CD4-positive, alpha-beta T cell treated with Interleukin-15 for 4 hours (primary cell): ENCODE data around the gene ABCA13.
"Not testable (repeated sequence)": the region's sequence is repeated elsewhere in the genome, so short reads cannot be mapped to it uniquely, and the experiment has no call there.

Experiments used
- DNase-seq: peaks from one replicate; pipeline ENCODE4 v3.0.0-alpha.2; 2020; ENCODE audit warnings: low spot score

ABCA13 gene

DNA sequence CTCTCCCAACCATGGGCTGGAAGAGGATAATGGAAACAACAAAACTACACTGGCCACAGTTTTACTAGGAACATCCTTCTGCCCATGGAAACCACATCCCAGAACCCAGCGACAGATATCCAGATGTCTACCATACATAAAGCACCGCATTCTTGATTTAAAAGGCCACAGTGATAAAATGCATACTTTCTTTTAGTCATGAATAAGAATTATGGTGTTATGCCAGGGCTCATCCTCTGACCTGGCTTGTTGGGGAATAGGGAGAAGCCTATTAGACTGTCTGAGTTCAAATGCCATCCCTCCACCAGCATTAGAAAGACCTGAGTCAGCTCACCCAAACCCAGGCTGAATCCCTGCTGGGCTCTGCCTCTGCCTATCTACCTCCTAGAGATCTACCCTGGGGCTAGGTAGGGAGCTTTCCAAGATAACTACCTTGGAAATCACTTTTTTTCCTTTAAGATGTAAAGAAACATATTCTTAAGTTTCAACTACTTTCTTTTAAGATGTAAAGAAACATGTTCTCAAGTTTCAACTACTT is 5.2 kb downstream of the ABCA13 start:
- DNase-seq, result no peak

DNA sequence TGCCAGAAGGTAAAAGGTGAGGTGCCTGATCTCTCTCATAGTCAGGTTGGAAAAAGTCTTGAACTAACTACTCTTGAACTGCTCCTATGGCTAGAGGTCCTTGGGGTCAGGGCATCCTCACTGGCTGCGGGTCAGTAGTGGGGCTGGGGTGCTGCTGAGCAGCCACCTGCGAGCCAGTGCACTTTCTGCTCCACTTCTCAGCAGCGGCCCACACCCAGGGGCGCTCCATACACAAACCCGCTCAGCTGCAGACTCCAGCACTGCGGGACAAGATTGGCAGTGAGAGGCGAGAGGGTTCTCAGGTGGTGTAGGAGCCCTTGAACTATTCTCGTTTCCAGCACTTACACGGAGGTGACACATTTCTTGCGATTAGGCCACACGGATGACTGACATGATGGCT is 6.0 kb downstream of the ABCA13 start:
- no peak for DNase-seq

DNA sequence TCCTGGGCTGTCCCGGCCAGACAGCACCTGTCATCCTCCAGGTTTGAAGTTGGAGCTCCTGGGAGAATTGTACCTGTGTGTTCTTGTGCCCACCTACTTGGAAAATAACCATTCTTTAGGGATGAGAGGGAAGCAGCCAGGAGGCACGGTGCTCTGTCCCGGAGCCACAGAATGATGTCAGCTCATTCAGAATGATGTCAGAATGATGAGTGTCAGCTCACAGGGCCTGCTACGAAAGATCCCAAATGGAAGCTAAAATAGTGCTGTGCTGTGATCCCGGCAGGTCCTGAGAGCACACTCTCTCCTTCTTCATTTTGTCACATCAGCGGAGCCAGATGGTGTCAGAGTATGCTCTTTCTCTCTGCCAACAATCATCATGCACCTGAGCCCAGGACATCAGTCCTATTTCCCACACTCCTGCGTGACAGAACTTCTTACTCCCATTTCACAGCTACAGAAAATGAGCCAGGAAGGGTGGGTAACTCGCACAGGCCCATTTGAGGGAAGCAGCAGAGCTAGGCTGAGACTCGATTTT is 8.3 kb downstream of the ABCA13 start:
- no peak for DNase-seq

DNA sequence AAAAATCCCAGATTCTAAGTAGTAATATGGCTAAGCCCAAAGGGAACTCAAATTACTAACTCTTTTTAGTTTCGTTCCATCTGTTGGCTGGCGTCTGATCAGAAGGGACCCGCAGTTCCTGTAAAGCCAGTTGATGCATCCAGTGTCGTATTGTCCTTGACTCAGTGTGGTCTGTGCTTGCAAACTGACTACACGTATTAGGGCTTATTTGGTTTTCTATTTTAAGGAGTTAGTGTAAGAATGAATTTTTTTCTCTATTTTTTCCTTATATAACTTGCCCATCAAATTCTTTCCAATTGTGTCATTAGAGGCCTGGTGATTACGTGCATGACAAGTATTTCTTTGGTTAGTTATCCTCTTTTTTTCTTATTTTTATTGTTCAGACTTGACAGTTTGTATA is 9.7 kb downstream of the ABCA13 start:
- no peak for DNase-seq

DNA sequence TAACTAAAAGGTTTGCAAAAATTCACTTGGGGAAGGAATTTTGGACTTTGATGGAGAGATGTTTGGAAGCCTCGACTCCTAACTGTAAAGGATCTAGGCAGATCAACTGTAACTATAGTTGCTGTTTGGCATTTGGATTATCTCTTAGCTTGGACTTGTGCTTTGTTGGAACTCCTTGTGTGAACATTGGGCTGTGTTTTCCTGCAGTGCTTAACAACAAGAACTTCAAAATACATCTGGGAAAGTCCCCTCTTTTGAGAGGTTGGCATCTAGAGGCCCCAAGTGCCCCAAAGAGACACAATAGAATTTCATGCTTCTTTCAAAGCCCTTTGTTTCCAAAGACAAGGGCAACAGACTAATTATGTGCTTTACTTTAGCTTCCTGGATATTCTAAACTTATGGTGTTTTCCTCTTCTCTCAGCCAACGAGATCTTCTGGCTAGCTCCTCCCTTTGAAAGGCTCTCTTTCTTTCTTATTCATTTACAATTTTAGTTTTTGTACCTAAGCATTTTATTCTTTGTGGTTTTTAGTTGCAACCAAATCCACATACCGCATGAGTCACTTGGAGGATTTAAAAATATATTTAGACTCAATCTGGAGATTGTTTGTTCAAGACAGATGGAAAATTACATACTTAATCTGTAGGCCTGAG is 11.6 kb downstream of the ABCA13 start:
- no peak for DNase-seq

DNA sequence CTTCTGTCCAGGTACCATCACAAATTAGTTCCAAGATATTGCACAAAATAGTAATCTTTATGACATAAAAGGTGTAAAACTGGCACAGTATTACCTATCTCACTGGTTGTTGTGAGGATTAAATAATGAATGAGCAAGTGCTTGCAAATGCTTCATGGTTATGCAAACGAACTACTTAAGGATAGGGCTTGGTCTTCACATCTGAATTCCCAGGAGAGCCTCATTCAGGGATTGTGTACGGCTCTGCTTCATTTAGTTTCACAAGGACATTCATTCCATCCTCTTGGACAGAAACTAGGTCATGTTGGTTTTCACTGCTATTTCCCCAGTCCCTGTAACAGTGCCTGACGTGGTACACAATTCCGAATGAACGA is 12.1 kb downstream of the ABCA13 start:
- DNase-seq, result no peak

DNA sequence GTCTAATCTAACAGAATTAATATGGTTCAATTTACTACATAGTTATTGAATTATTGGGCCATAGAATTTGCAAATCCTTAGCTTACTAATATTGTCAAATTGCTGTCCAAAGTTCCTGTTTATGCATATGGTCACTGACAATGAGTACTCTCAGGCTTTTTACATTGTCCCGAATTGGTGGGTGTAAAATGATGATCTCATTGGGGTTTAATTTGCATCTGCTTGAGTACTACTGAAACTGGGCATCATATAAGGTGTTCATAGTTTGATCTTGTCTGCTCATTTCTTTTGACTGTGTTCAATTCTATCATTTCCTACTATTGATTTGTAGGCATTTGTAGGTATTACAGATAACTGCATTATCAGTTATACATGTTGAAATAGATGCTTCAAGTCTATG is 12.7 kb downstream of the ABCA13 start:
- DNase-seq, result no peak

DNA sequence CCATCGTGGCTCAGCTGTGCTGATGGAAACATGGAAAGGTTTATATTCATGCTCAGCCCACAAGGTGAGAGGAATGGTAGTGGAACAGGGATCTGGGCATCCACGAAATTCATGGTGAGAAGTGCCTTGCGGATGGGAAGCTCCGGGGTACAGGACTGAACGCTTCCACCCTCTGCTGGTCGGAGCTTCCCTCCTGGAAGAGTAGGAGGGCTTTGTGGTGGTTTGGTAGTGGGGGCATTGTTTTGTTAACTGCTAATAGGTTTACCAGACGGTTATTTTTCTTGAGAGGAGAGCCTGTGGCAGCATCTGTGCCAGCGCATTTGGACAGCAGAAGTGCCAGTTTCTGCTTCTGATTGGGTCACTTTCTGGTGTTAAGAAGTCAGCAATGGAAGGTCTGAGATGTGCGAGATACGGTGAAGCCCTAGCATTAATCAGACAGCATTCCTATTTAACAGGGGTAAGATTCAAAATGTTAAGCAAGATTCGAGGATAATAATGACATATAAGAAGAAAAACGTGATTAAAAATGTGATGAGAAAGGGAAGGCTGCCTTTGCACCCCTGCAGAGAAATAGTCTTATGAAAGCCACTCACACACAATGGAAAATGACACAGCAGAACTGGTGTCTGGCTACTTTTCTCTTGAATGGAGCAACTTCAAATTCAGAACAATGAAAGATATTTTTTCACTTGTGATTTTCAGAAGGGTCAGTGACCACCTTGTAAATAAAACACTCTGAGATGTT is 17.7 kb downstream of the ABCA13 start:
- DNase-seq, result no peak

DNA sequence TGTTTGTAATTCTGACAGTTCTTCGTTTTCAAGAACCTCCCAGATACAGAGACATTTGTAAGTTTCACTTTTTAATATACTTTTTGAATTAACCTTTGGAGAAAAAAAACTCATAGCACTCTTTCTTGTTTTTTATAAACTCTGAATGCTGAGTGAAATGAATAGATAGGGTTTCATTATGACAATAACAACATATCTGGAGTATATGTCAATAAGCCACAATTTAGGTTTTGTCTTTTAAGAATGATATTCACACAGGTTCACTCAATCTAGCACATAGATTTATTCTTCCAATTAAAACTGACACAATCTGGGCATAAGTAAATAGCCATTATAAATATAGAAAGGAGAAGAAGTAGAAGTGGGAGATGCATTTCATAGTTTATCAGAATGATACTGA is 21.7 kb downstream of the ABCA13 start:
- DNase-seq, result no peak

DNA sequence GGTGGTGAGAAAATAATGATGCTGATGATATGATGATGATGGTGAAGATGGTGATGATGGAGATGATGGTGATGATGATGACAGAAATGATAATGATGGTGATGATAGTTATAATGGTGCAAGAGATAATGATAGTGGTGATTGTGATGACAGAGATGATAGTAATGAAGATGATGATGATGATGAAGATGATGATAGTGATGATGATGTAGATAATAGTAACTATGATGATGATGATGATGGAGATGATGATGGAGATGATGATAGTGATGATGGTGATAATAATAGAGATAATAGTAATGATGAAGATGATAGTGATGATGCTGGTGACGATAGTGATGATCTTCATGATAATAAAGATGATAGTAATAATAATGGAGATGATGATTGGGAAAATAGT is 22.2 kb downstream of the ABCA13 start:
- DNase-seq, result no peak

DNA sequence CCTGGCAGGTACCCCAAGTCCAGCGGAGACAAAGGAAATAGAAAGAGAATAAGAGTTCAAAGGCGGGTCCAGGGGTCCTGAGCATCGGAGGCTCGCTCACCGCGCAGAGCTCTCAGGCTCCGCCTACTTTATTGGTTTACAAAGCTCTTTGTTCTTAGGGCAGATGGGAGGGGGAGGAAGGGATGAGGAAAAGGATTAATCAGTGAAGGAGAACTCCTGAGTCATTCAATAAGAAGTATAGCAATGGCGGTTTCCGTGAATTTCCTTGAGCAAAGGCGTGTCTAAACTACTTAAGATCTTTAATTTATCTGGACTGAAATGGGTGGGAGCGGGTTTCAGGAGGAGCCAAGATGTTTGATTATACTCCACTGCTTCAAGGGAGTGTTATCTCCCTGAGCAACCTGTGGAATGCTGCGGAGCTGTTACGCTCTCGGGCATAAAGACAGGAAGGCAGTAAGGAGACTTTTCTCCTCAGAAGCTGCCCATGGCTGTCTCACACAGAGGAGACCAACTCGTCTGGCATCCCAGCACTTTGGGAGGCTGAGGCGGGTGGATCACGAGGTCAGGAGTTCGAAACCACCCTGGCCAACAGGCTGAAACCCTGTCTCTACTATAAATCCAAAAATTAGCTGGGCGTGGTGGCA is 29.8 kb downstream of the ABCA13 start:
- not testable (repeated sequence) for DNase-seq

DNA sequence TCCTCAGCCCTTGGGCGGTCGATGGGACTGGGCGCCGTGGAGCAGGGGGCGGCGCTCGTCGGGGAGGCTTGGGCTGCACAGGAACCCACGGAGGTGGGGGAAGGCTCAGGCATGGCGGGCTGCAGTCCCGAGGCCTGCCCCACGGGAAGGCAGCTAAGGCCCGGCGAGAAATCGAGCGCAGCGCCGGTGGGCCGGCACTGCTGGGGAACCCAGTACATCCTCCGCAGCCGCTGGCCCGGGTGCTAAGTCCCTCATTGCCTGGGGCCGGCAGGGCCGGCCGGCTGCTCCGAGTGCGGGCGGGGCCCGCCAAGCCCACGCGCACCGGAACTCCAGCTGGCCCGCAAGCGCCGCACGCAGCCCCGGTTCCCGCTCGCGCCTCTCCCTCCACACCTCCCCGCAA is 31.7 kb downstream of the ABCA13 start:
- DNase-seq, result not testable (repeated sequence)

DNA sequence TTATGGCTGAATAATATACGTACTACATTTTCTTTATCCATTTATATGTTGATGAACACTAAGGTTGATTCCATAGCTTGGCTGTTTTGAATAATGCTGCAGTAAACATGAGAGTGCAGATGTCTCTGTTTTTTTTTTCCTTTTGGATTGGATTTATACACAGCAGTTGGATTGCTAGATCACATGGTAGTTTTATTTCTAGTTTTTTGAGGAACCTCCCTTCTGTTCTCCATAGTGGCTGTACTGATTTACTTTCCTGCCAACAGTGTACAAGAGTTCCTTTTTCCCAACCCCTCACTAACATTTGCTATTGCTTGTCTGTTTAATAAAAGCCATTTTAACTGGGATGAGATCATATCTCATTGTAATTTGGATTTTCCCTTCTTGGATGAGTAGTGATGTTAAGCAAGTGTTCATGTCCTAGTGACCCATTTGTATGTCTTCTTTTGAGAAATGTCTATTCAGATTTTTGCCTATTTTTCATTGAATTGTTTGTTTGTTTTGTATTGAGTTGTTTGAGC is 36.0 kb downstream of the ABCA13 start:
- no peak for DNase-seq

DNA sequence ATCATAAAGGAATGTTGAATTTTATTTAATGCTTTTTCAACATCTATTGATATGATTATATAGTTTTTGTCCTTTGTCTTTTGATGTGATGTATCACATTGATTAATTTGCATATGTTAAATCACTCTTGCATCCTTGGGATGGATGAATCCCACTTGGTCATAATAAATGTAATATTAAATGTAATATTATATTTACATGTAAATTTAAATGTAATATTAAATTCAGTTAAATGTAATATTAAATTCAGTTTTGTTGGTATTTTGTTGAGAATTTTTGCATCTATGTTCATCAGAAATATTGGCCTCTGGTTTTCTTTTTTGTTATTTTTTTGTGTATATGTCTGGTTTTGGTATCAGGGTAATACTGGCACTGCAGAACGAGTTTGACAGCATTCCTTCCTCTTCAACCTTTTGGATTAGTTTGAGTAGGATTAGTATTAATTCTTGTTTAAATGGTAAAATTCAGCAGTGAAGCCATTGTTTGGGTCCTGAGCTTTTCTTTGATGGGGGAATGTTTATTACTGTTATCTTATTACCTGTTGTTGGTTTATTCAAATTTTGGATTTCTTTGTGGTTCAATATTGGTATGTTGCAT is 37.8 kb downstream of the ABCA13 start:
- no peak for DNase-seq

DNA sequence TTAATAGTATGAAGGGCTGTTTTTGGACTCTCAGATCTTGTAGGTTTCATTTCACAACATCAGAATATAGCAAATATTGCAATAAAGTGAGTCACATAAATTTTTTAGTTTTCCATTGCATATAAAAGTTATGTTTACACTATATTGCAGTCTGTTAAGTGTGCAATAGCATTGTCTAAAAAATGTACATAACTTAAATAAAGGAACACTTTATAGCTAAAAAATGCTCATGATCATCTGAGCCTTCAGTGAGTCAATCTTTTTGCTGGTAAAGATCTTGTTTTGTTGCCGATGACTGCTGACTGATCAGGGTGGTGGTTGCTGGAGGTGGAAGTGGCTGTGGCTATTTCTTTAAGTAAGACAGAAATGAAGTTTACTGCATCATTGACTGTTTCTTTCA is 42.0 kb downstream of the ABCA13 start:
- no peak for DNase-seq

DNA sequence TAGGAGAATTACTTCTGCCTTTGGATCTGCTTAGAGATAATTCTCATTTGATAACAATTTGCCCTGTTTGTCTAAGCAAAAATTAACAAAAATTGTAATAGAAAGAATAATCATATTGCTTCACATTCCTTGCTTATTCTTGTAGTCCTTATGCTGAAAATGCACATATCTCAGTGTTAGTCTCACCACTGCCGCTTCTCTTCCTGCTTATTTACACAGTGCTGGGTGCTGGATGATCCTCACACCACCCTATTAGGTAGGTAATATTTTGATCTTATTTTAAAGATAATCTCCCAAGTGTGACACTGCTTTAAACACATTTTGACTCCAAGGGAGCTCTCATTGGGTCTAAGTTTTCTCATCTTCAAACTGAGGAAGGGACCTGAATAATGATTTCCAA is 46.0 kb downstream of the ABCA13 start:
- no peak for DNase-seq

DNA sequence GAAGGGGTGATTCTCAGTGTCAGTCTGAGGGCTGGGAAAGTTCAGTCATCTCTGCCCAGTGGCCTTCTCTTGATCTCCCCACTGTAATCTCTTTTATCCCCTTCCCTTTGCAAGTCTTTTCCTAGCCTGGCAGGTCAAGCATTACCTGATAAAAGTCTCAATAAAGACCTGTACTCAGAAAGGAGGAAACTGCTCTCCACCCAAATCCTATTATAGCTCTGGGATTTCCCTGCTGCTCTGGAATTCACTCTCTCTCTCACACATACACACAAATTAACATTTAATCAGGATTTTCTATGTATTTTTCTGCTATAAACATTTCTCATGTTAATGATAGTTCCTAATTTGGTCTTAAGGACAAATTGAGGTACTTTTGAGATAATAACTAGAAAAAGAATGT is 46.5 kb downstream of the ABCA13 start:
- no peak for DNase-seq

DNA sequence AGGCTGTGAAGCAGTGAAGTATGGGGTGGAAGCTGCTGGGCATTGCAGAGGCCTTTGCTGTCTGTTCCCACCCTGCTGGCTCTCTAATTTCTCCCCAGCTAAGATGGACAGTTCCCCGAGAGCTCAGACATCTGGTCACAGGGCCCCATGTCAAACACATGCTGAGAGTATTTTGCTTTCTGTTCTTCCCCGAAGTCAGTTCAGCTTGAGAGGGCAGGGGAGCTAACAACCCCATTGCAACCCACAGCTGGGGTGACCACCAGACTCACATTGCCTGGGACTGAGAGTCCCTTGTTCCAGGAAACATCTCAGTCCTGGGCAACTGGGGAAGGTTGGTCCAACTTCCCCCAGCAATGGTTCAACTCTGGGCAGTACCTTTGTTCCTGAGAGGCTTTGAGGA is 52.8 kb downstream of the ABCA13 start:
- no peak for DNase-seq

DNA sequence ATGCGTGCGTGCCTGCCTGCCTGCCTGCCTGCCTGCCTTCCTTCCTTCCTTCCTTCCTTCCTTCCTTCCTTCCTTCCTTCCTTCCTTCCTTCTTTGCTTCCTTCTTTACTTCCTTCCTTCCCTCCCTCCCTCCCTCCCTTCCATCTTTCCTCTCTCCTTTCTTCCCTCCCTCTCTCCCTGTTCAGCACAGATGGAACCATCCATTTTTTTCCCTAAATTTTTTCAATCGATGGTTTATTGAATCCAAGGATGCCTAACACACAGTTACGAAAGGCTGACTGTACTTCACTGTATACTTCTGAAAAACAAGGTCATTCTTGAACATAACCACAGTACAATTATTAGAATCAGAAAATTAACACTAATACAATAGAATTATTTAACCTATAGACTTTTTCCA is 53.8 kb downstream of the ABCA13 start:
- DNase-seq, result no peak

DNA sequence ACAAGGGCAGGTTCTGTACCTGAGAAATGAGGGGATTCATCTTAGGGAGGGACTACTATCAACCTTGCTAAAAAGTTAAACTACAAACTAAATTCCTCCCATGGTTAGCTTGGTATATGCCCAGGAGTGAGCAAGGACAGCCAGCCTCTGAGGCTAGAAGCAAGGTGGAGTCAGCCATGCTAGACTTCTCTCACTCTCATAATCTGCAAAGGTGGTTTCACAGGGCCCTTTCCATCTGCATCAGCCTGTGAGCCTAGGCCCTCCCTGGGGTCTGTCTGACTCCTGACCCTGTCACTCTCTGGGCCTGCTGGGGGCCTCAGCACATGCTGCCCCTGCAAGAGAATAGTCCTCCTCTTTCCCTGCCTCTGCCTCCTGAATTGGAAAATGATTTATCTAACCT is 66.1 kb downstream of the ABCA13 start:
- DNase-seq, result no peak

DNA sequence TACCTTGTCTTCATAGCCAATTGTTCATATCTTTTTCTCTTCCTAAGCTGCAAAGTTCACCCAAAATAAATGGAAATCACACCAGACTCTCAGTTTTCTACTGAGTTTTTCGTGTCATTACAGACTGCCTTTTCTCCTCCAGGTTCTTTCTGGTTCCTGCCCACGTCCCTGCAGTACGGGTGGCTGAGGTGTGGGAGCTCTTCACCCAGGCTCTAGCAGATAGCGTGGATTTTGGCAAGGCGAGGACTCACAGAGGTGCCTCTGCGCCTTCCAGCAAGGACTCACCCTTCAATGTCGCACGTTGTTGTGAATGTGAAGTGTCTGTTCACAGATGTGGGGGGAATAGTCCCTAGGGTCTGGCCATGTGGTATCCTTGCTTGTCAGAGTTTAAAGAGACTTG is 71.6 kb downstream of the ABCA13 start:
- no peak for DNase-seq

DNA sequence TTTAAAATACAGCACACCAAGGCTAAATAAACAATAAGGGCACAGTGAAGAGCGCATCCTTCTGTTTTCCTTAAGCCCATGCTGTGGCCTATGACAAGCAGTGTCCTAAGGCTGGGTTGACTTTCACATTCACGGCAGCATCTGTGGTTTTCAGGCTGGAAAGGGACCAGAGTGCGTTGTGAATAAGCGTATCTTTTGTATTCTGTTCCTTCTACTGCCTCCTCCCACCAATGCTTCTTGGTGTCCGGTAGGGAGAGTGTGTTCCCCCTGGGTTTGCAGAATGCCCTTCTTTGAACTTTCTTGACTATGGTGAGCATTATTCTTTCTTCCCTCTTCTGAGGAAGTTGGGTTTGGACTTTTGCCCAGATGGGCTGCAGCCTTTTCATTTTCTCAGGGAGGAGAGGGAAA is 73.6 kb downstream of the ABCA13 start:
- DNase-seq, result no peak
